HG02870 (cell line): Measurements from ENCODE around the gene UCMA.
"Not testable (repeated sequence)": the region's sequence is repeated elsewhere in the genome, so short reads cannot be mapped to it uniquely, and the experiment has no call there.

Experiments used
- ATAC-seq: cut with Tn5 transposase; IDR thresholded peaks from one replicate; pipeline ENCODE4 v1.9.1; 2021; ENCODE audit warnings: mild to moderate bottlenecking, moderate library complexity; ENCODE audit not compliant: unreplicated experiment

Gene UCMA

GRCh38 chr10:13234172-13234571 lies at the start of gene UCMA:
Gene UCMA (minus strand): TSS chr10:13234374. CDS start chr10:13234258, 116 bp downstream.
- no peak for ATAC-seq

DNA sequence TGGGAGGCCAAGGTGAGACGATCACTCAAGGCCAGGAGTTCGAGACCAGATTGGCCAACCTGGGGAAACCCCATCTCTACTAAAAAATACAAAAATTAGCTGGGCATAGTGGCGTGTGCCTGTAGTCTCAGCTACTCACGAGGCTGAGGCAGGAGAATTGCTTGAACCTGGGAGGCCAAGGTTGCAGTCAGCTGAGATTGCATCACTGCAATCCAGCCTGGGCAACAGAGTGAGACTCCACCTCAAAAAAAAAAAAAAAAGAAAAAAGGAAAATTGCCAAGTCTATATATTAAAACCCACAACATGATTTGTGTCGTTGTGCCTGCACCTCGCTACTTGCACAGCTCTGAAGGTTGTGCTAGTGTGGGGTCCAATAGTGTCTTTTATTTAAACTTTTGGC lies 48.2 kb upstream of the UCMA start:
- not testable (repeated sequence) for ATAC-seq

- no peak for ATAC-seq
Observed at GRCh38 chr10:13276749-13277365, 42.7 kb upstream of the UCMA start.

- ATAC-seq, result not testable (repeated sequence)
Observed at GRCh38 chr10:13276146-13276545, 42.0 kb upstream of the UCMA start.

DNA sequence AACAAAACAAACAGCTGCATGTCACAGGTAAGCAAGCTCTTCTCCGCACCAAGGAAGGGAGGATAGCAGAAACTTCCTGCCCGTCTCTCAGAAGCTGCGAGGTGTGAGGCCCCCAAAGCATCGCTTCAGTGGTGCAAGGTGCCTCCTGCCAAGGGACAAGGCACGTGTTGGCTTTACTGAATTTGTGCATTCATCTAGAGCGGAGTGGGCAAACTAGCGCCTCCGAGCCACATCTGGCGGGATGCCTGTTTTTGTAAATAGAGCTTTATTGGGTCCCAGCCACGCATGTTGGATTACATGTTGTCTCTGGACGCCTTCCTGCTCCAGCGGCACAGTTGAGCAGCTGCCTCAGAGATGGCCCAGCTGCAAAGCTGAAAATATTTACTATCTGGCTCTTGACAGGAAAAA lies 38.0 kb upstream of the UCMA start:
- no peak for ATAC-seq

- ATAC-seq, result peak; percentile 75
Observed at GRCh38 chr10:13271552-13272163, 37.5 kb upstream of the UCMA start.

GRCh38 chr10:13270877-13271551 lies 36.8 kb upstream of the UCMA start:
- ATAC-seq, result no peak

DNA sequence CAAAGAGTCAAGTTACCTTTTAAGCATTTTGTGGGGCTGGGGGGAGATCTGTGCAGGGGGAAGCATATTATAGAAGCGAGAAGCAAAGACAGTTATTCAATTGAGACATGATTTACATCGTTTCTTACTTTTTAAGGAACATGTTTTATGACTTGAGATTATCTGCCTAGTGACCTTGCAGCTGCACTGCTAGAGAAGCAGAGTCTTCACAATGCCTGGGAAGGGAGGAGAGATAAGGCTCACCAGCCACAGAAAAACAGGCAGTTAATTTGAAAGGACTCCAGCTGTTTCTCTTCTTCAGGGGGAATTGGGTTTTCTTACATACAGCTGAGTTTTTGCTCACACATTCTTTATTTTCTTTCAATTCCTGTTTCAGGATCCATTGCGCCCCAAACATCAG lies 34.7 kb upstream of the UCMA start:
- no peak for ATAC-seq

GRCh38 chr10:13268310-13268709 lies 34.1 kb upstream of the UCMA start:
- ATAC-seq, result no peak

GRCh38 chr10:13263591-13263990 lies 29.4 kb upstream of the UCMA start:
- no peak for ATAC-seq

GRCh38 chr10:13262433-13262832 lies 28.3 kb upstream of the UCMA start:
- ATAC-seq, result no peak

DNA sequence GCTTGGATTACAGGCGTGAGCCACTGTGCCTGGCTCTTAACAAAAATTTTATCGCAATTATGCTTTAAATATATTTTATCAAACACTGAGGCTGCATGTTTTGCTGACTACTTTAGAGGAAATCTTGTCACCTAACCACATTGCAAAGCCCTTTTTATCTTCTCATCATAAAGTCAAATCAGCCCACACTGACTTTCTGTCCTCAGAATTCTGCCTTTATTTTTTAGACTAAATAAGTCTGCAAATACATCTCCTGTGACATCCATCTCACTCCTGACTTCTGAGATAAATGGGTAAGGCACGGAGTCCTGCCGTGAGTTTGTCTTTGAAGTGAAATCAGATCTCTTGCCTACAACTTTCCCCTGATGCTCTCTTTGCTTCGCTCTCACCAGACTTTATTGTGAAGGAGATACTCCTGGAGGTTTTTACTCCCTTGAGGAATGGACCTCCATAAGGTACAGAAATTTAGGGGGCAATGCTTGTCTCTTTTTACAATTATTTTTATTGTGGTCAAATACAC lies 23.5 kb upstream of the UCMA start:
- ATAC-seq, result no peak

- no peak for ATAC-seq
Observed at GRCh38 chr10:13256627-13257026, 22.5 kb upstream of the UCMA start.

DNA sequence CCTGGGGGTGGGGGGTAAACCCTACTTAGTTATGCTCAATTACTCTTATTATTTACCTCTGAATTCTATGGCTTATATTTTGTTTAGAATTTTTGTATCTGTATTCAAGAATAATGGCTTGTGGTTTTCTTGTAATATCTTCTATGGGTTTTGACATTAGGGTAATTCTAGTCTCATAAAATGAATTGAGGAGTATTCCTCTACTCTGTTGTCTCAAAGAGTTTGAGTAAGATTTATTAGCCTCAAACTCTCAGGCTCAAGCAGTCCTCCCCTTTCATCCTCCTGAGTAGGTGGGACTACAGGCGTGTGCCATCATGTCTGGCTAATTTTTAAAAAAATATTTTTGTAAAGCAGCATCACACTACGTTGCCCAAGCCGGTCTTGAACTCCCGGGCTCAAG lies 19.6 kb upstream of the UCMA start:
- no peak for ATAC-seq

DNA sequence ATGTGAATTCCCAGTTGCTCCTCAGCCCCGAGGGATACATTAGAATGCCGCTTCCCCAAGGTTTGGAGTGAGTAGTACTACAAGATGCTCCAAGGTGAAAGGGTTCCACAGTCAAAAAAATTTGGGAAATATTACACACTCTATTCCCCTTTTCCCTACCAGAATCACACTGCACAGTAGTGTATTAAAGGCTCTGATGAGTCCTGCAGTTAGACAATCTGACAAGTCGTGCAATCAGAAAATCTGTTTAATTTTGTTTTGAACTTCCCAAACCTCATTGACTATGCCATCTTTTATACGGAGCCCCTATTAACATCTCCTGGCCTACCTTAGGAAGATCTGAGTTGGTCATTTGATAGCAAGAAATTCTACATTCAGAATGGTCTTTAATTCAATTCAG lies 13.6 kb upstream of the UCMA start:
- ATAC-seq, result no peak

DNA sequence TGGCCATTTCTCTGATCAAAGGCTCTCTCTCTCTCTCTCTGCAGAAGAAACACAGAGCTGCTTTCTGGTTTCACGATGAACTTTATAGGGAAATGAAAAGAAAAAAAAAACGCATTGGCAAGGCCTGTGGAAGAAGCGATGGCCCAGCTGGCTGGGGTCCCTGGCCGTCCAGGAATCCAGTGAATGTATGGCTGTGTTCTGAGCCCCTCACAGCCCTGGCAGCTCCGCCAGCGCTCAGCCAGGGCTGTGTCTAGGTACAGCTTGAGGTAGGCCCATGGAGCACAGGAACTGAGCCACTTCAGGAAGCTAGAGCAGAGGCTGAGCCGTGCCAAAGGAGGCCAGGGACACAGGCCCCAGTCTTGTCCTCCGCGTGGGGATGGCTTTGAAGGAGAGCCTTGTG lies 13.1 kb upstream of the UCMA start:
- ATAC-seq, result no peak

DNA sequence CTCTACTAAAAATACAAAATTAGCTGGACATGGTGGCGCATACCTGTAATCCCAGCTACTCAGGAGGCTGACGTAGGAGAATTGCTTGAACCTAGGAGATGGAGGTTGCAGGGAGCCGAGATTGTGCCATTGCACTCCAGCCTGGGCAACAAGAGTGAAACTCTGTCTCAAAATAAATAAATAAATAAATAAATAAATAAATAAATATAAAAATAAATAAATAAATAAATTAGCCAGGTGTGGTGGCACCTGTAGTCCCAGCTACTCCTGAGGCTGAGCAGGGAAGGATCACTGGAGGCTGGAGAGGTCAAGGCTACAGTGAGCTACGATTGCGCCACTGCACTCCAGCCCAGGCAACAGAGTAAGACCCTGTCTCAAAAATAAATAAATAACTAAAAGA lies 8.1 kb upstream of the UCMA start:
- not testable (repeated sequence) for ATAC-seq

GRCh38 chr10:13241613-13242012 lies 7.4 kb upstream of the UCMA start:
- ATAC-seq, result no peak

GRCh38 chr10:13239923-13240322 lies 5.7 kb upstream of the UCMA start:
- ATAC-seq, result no peak

GRCh38 chr10:13238271-13239077 lies 4.3 kb upstream of the UCMA start:
- ATAC-seq, result no peak

GRCh38 chr10:13236638-13237037 lies 2.5 kb upstream of the UCMA start:
- no peak for ATAC-seq
